OCI-LY3 (cell line): ENCODE measurements around the gene LHPP.

Source experiments
- CTCF ChIP-seq: fragments of 200-600, 300-600 bp; sonication (generic); IDR thresholded peaks from 2 replicates; pipeline ENCODE4 v1.5.1; 2014; ENCODE audit warnings: antibody characterized with exemption, low read length, low read depth
- EZH2phosphoT487 ChIP-seq: fragments of 200-600 bp; shearing (Covaris generic); IDR thresholded peaks from 2 replicates; pipeline ENCODE4 v1.6.1; 2018; ENCODE audit warnings: antibody characterized with exemption, mixed run types, low read depth

GRCh38 chr10:124537166-124537725 is 75.6 kb downstream of the LHPP start:
- TF ChIP-seq EZH2phosphoT487 = no peak
- no peak for TF ChIP-seq CTCF
